ACC112 (cell line): ENCODE data around the gene TWF1.

Experiments
- H2AFZ ChIP-seq: fragments of 200-600 bp; sonication (generic); one replicate; pipeline ENCODE4 v1.6.0; 2017; ENCODE audit warnings: antibody characterized with exemption, low read length; ENCODE audit not compliant: unreplicated experiment
- H3K27ac ChIP-seq: fragments of 200-600 bp; sonication (generic); 2 replicates; pipeline ENCODE4 v1.5.1; 2014; ENCODE audit warnings: low read depth, mild to moderate bottlenecking, antibody characterized with exemption, low read length, moderate library complexity
- H3K27me3 ChIP-seq: fragments of 200-600 bp; sonication (generic); 2 replicates; pipeline ENCODE4 v1.6.1; 2014; ENCODE audit warnings: mild to moderate bottlenecking, antibody characterized with exemption, low read length, moderate library complexity, mixed read lengths; ENCODE audit not compliant: insufficient read depth
- H3K36me3 ChIP-seq: fragments of 200-600 bp; sonication (generic); 2 replicates; pipeline ENCODE4 v1.6.1; 2016; ENCODE audit warnings: mild to moderate bottlenecking, antibody characterized with exemption, low read length, moderate library complexity, mixed read lengths; ENCODE audit not compliant: insufficient read depth
- H3K4me1 ChIP-seq: fragments of 200-600 bp; sonication (generic); one replicate; pipeline ENCODE4 v1.6.1; 2016; ENCODE audit warnings: low read length, mixed read lengths; ENCODE audit not compliant: insufficient read depth, unreplicated experiment, control insufficient read depth
- H3K4me3 ChIP-seq: fragments of 200-600 bp; sonication (generic); 2 replicates; pipeline ENCODE4 v1.5.1; 2014; ENCODE audit warnings: mild to moderate bottlenecking, low read depth, low read length
- H3K79me2 ChIP-seq: fragments of 200-600 bp; sonication (generic); one replicate; pipeline ENCODE4 v1.6.0; 2016; ENCODE audit warnings: low read length; ENCODE audit not compliant: control insufficient read depth, unreplicated experiment, insufficient read depth

Gene TWF1

DNA sequence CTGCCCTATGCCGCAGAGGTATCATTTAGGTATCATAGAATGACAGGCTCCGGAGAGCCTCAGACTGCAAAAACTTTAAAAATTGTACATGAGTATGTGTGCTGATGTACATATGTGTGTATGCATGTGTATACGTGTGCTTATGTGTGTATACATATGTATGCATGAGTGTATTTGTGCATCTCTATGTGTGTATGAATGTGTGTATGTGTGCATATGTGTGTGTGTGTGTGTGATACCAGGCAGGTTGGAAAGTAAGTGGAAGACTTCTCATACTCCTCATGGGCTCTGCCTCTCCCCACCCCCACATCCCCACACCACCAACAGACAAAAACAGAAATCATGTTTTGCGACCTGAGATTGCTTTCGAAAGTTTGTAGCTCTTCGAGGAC lies 29.1 kb upstream of the TWF1 start:
- peak overlapping the region; percentile 94 for H2AFZ ChIP-seq
- no peaks in the 10 kb centered on the region for H3K36me3 ChIP-seq
- H3K79me2 ChIP-seq: no peaks in the 10 kb centered on the region
- peaks cover 5% of the 10 kb centered on the region for H3K4me1 ChIP-seq
- H3K4me3 ChIP-seq: peak overlapping the region; percentile 93
- no peaks in the 10 kb centered on the region for H3K27me3 ChIP-seq
- H3K27ac ChIP-seq: no peak overlapping the region

DNA sequence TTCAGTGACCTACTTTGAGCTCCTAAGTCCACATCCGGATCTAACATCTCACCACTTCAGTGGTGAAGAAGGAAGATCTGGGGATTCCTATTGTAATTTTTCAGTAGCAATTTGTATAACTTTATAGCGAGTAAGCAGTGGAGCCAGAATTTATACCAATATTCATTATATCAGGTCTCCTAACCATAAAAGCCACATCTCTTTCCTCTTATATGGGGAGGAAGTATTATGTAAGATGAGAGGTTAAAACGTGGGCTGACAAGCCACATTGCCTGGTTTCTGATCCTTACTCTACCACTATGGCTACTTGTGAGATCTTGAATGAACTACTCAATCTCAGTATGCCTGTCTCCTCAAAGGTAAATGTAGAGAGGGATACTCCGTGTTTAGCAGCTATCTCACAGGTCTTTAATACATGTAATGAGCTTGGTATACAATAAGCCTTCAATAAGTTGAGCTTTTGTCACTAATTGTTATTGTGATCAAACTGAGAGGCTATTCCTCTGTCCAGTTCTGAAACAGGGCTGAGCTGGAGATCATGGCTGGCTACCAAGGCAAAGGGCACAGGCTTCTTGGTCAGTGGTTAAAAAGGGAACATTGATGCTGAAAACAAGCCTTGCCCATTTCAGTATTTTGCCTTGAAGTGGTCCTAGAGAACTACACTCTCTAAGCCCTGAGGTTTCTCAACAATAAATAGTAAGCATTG lies 26.5 kb upstream of the TWF1 start:
- no peaks in the 10 kb centered on the region for H3K36me3 ChIP-seq
- no peak overlapping the region for H2AFZ ChIP-seq
- no peaks in the 10 kb centered on the region for H3K79me2 ChIP-seq
- no peak overlapping the region for H3K27ac ChIP-seq
- no peak overlapping the region for H3K4me3 ChIP-seq
- H3K27me3 ChIP-seq: no peaks in the 10 kb centered on the region
- peaks cover 5% of the 10 kb centered on the region for H3K4me1 ChIP-seq

DNA sequence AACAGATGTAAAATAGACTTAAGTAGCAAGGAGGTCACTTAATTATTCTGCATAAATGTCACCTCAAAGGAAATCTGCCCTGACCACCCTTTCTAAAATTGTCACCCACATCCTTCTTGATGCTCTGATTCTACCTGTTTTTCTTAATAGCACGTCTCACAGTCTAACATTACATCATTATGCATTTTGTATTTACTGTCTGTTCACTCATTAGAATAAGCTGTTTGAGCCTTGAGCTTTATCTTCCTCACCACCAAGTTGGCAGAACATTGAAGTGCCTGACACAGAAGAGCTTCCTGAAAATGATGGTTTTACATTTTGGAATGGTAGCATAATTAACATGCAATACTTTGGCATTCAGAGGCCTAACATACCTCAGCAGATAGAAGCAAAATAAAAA lies 21.0 kb upstream of the TWF1 start:
- no peaks in the 10 kb centered on the region for H3K36me3 ChIP-seq
- H3K79me2 ChIP-seq: no peaks in the 10 kb centered on the region
- H3K4me3 ChIP-seq: no peak overlapping the region

DNA sequence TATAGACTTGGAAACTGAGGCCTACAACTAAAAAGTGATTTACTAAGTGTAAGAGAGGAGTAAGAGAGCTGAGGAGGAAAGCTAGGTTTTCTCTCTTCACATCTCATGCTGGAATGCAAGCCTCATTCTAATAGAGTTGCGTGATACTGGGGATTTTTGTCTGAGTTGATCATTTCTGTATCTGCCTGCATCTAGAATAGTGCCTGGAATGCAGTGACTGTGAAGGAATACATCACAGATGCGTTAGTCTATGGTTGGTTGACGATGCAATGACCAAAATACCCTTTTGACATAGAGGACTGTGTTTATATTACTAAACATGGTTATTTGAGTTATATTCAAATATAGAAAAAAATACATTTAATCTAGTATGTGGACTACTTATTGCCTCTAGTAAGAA lies 20.6 kb upstream of the TWF1 start:
- no peaks in the 10 kb centered on the region for H3K36me3 ChIP-seq

More for the DNA sequence above, 21.0 kb upstream of the TWF1 start:
- Histone ChIP-seq H2AFZ (no peak overlapping the region), H3K4me1 (no peaks in the 10 kb centered on the region), H3K27ac (no peak overlapping the region), H3K27me3 (no peaks in the 10 kb centered on the region)

DNA sequence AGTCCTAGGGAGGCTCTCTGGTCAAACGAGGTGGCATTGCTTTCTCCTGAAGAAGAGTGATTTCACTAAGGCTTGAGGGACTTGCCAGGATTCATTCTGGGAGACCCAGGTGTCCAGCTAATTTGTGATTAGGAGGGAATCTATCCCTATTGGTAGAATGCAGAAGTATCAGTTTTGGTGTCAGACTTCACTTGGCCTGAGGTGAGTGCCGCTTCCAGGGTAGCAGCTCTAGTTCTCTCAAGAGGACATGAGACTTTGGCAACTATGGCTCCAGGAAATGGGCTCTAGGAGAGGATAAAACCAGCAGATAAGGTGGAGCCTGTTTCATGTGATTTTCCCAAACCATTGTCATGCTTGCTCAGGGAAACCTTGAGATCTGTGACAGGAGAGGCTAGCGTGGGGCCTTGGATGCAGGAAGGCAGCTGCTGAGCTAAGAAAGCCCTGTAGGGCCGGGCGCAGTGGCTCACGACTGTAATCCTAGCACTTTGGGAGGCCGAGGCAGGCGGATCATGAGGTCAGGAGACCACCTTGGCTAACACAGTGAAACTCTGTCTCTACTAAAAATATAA lies 18.2 kb upstream of the TWF1 start:
- no peak overlapping the region for H2AFZ ChIP-seq
- no peak overlapping the region for H3K27ac ChIP-seq
- H3K4me1 ChIP-seq: no peaks in the 10 kb centered on the region
- H3K36me3 ChIP-seq: no peaks in the 10 kb centered on the region
- no peaks in the 10 kb centered on the region for H3K79me2 ChIP-seq
- H3K27me3 ChIP-seq: no peaks in the 10 kb centered on the region
- H3K4me3 ChIP-seq: no peak overlapping the region

More for the DNA sequence above, 20.6 kb upstream of the TWF1 start:
- Histone ChIP-seq H3K27ac (no peak overlapping the region), H3K4me3 (no peak overlapping the region), H3K27me3 (no peaks in the 10 kb centered on the region), H3K4me1 (no peaks in the 10 kb centered on the region), H3K79me2 (no peaks in the 10 kb centered on the region), H2AFZ (no peak overlapping the region)

DNA sequence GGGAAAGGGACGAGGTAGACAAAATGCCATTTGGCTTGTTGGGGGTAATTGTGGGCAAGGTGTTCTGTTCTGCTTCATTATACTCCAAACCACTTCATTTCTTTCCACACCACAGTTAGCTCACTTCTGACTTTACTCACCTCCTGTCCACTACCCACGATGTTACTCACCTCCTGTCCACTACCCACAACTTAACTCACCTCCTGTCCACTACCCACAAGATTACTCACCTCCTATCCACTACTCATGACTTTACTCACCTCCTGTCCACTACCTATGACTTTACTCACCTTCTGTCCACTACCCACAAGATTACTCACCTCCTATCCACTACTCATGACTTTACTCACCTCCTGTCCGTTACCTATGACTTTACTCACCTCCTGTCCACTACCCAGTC lies 10.1 kb upstream of the TWF1 start:
- no peaks in the 10 kb centered on the region for H3K79me2 ChIP-seq
- no peak overlapping the region for H3K27ac ChIP-seq
- no peak overlapping the region for H3K4me3 ChIP-seq
- H3K27me3 ChIP-seq: no peaks in the 10 kb centered on the region
- H3K36me3 ChIP-seq: no peaks in the 10 kb centered on the region
- no peaks in the 10 kb centered on the region for H3K4me1 ChIP-seq
- no peak overlapping the region for H2AFZ ChIP-seq

DNA sequence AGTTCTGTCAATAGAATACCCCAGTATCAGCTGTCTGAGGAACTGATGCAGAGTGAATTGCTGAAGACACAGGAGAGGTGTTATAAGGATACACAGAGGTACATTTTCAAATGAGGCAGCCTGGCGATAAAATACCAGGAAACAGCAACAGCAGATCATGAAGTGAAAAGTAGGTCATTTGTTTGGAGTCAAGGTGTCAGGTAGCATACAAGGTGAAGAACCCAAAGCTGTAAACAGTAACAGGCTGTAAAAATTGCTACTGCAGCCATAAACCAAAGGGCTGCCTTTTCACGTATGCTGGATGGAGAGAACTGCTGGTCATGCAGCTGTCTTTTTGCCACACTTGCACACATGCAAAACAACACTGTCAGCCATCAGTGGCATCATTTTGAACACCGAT lies 9.3 kb upstream of the TWF1 start:
- H2AFZ ChIP-seq: no peak overlapping the region
- H3K4me3 ChIP-seq: no peak overlapping the region
- H3K36me3 ChIP-seq: no peaks in the 10 kb centered on the region
- H3K27me3 ChIP-seq: no peaks in the 10 kb centered on the region
- H3K4me1 ChIP-seq: no peaks in the 10 kb centered on the region
- no peak overlapping the region for H3K27ac ChIP-seq
- H3K79me2 ChIP-seq: no peaks in the 10 kb centered on the region

DNA sequence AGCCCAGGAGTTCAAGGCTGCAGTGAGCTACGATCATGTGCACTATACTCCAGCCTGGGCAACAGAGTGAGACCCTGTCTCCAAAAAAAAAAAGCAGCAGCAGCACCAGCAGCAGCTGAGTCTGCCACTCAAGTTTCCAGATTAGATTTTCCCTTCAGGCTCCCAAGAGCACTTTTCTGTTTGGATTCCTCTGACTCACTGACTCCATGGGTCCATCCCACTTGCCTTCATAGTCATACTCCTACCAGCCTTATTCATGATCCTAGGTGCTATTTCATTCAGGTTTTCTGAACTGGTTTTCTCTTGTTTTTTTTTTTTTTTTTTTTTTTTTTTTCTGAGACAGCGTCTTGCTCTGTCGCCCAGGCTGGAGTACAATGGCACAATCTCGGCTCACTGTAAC lies 6.8 kb upstream of the TWF1 start:
- Histone ChIP-seq H3K4me3 (no peak overlapping the region), H3K4me1 (no peaks in the 10 kb centered on the region), H3K79me2 (no peaks in the 10 kb centered on the region), H3K36me3 (no peaks in the 10 kb centered on the region), H2AFZ (no peak overlapping the region), H3K27me3 (no peaks in the 10 kb centered on the region), H3K27ac (no peak overlapping the region)

DNA sequence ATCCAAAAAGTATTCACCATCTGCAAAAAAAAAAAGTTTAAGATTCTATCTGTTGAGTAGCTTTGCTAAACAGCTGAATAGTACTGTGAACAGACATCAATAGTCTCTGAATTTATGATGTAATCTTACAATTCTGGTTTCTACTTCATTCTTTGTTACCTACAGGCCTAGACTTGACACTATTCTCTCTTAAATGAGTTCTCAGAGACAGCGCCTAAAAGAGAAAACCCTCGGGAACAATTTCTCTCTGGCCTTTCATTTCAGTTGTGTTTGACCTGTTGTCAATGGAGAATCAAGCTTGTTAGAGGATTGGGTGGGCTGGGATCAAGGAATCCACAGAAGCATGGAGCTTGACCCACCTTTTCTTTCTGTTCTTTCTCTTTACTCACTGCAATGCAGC lies 5.9 kb upstream of the TWF1 start:
- no peaks in the 10 kb centered on the region for H3K27me3 ChIP-seq
- H3K4me1 ChIP-seq: no peaks in the 10 kb centered on the region
- H3K79me2 ChIP-seq: no peaks in the 10 kb centered on the region
- no peak overlapping the region for H3K4me3 ChIP-seq
- no peaks in the 10 kb centered on the region for H3K36me3 ChIP-seq
- H3K27ac ChIP-seq: no peak overlapping the region
- no peak overlapping the region for H2AFZ ChIP-seq

DNA sequence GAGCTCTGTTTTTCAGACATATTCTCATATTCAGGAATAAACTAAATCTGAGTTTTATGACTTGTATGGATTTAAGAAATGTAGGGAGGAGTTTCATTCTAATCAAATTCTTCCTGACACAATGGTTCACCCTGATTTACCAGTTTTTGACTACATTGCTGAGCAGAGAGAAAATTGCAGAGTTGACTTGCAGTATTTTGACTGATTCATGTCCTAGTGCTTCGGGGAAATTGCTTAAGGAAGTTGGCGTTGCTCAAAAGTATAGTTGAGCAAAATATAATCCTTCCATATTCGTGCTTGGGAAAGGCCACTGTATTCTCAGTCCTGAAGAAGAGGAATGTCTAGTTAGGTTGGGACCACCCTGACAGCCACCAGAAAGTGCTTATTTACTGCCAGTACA lies 1.3 kb upstream of the TWF1 start:
- no peaks in the 10 kb centered on the region for H3K27me3 ChIP-seq
- H3K36me3 ChIP-seq: peaks cover 10% of the 10 kb centered on the region; the same call in 1 of the 2 replicates
- H3K4me3 ChIP-seq: peak overlapping the region; percentile 93
- peak overlapping the region; percentile 96 for H2AFZ ChIP-seq
- H3K27ac ChIP-seq: no peak overlapping the region
- H3K79me2 ChIP-seq: peaks cover 35% of the 10 kb centered on the region
- peaks cover 18% of the 10 kb centered on the region for H3K4me1 ChIP-seq

DNA sequence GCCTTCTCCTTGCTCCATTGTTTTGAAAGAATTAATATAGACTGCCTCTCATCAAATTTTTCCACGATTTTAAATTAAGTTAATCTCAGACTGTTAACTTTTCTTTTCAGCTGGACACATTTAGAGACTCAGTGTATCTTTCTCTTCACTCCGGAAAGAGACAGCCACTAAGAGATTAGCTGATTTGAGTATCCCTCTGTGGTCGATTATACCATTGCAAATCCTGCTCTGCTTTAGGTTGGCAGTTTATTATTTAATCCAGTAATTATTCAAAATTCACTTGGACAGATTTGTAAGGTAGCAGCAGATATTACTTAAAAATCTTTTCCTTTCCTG lies 588 bp upstream of the TWF1 start:
- Histone ChIP-seq H3K79me2 (peaks cover 37% of the 10 kb centered on the region), H2AFZ (peak overlapping the region; percentile 96), H3K4me1 (peaks cover 18% of the 10 kb centered on the region)

More for the DNA sequence above, 588 bp upstream of the TWF1 start:
- H3K4me3 ChIP-seq: peak overlapping the region; percentile 93
- peaks cover 10% of the 10 kb centered on the region; the same call in 1 of the 2 replicates for H3K36me3 ChIP-seq
- H3K27me3 ChIP-seq: no peaks in the 10 kb centered on the region
- H3K27ac ChIP-seq: peak overlapping the region; percentile 89
